ENCODE results near the gene LOXL1. TPM values are rescaled to one million over a fixed set of nuclear protein-coding genes. Genes with fewer than 3 reads are reported as not detected.

The LOXL1 gene
- total and polyA plus RNA-seq, 2 of the 13 experiments (the other 11 are each of a cell fraction or from before 2014, with no cell fraction given): 0.51 to 1.3 TPM

- TF ChIP-seq CEBPZ (IDR thresholded peaks at IDR 0.05; ENCODE audit: low read length) (no peak), KMT2B (CRISPR knock-in tag; IDR thresholded peaks at IDR 0.05) (no peak), NFE2L1 (CRISPR knock-in tag; IDR thresholded peaks at IDR 0.05; ENCODE audit: borderline replicate concordance) (no peak), HHEX (CRISPR knock-in tag; IDR thresholded peaks at IDR 0.05) (no peak), HNF4A (CRISPR knock-in tag; IDR thresholded peaks at IDR 0.05) (no peak), ISL2 (CRISPR knock-in tag; IDR thresholded peaks at IDR 0.05) (no peak), ZNF614 (CRISPR knock-in tag; IDR thresholded peaks at IDR 0.05; ENCODE audit: borderline replicate concordance) (no peak), PCBP2 (optimal IDR thresholded peaks at IDR 0.05; ENCODE audit: low read depth, low read length, poor library complexity, severe bottlenecking) (no peak), ZFX (CRISPR knock-in tag; IDR thresholded peaks at IDR 0.05; ENCODE audit: low read depth) (peak; percentile 65), ZBTB37 (CRISPR knock-in tag; IDR thresholded peaks at IDR 0.05) (no peak), UBTF (CRISPR knock-in tag; IDR thresholded peaks at IDR 0.05) (peak; percentile 36; the same call in 1 of the 2 replicates), ZNF253 (CRISPR knock-in tag; IDR thresholded peaks at IDR 0.05; ENCODE audit: borderline replicate concordance) (no peak), ZFP62 (CRISPR knock-in tag; IDR thresholded peaks at IDR 0.05) (no peak), ZNF598 (CRISPR knock-in tag; IDR thresholded peaks at IDR 0.05; ENCODE audit: borderline replicate concordance) (no peak), SAFB2 (CRISPR knock-in tag; IDR thresholded peaks at IDR 0.05; ENCODE audit: borderline replicate concordance, low read depth) (no peak), AHR (CRISPR knock-in tag; IDR thresholded peaks at IDR 0.05) (no peak), ZBTB46 (CRISPR knock-in tag; IDR thresholded peaks at IDR 0.05; ENCODE audit: borderline replicate concordance) (no peak), ZEB1 (IDR thresholded peaks at IDR 0.05; ENCODE audit: insufficient replicate concordance, low read depth) (no peak)
- TF ChIP-seq, protein P1, sequence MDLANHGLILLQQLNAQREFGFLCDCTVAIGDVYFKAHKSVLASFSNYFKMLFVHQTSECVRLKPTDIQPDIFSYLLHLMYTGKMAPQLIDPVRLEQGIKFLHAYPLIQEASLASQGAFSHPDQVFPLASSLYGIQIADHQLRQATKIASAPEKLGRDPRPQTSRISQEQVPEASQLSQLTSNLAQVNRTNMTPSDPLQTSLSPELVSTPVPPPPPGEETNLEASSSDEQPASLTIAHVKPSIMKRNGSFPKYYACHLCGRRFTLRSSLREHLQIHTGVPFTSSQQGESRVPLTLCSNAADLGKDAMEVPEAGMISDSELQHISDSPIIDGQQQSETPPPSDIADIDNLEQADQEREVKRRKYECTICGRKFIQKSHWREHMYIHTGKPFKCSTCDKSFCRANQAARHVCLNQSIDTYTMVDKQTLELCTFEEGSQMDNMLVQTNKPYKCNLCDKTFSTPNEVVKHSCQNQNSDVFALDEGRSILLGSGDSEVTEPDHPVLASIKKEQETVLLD (CRISPR knock-in tag; IDR thresholded peaks at IDR 0.05; ENCODE audit: low read depth): no peak
Measured at GRCh38 chr15:73908030-73908821, 18.0 kb upstream of the LOXL1 start (continued).
